ENCODE data around the gene RPH3AL.
"Not testable (repeated sequence)": the region's sequence is repeated elsewhere in the genome, so short reads cannot be mapped to it uniquely, and the experiment has no call there.

Gene RPH3AL

GRCh38 chr17:180381-181244, 172.0 kb downstream of the RPH3AL start:
- Mint-ChIP-seq H3K9me3 (no peaks in the 10 kb centered on the region), H3K4me1 (peaks cover 2 to 6% of the 10 kb centered on the region in 2 donors), H3K4me3 (no peak overlapping the region), H3K27ac (no peak overlapping the region), H3K36me3 (no peaks in the 10 kb centered on the region), H3K27me3 (peaks cover 54 to 70% of the 10 kb centered on the region in 2 donors)
- no peak for DNase-seq
- ATAC-seq (replicated peaks) = no peak

- Mint-ChIP-seq H3K36me3 (no peaks in the 10 kb centered on the region), H3K4me1 (peaks cover 2 to 6% of the 10 kb centered on the region in 2 donors), H3K4me3 (no peak overlapping the region), H3K9me3 (no peaks in the 10 kb centered on the region), H3K27ac (no peak overlapping the region), H3K27me3 (peaks cover 51 to 62% of the 10 kb centered on the region in 2 donors)
- DNase-seq = no peak
- no peak for ATAC-seq (replicated peaks)
Measured at GRCh38 chr17:179781-180380, 172.7 kb downstream of the RPH3AL start.

GRCh38 chr17:179066-179432, 173.6 kb downstream of the RPH3AL start:
- Mint-ChIP-seq H3K4me3 (no peak overlapping the region), H3K27ac (no peak overlapping the region), H3K4me1 (peaks cover 2 to 6% of the 10 kb centered on the region in 2 donors), H3K36me3 (no peaks in the 10 kb centered on the region), H3K9me3 (no peaks in the 10 kb centered on the region), H3K27me3 (peaks cover 43 to 54% of the 10 kb centered on the region in 2 donors)
- no peak for DNase-seq
- no peak for ATAC-seq (replicated peaks)

- DNase-seq (no peak), ATAC-seq (replicated peaks) (no peak)
- Mint-ChIP-seq H3K27ac (no peak overlapping the region), H3K4me3 (no peak overlapping the region), H3K36me3 (no peaks in the 10 kb centered on the region), H3K27me3 (peaks cover 37 to 49% of the 10 kb centered on the region in 2 donors), H3K9me3 (no peaks in the 10 kb centered on the region), H3K4me1 (peaks cover 2 to 6% of the 10 kb centered on the region in 2 donors)
Measured at GRCh38 chr17:178292-179065, 174.1 kb downstream of the RPH3AL start.

GRCh38 chr17:177762-178161, 174.8 kb downstream of the RPH3AL start:
- peaks cover 2 to 6% of the 10 kb centered on the region in 2 donors for H3K4me1 Mint-ChIP-seq
- no peak overlapping the region for H3K4me3 Mint-ChIP-seq
- no peaks in the 10 kb centered on the region for H3K9me3 Mint-ChIP-seq
- H3K27ac Mint-ChIP-seq = no peak overlapping the region
- no peaks in the 10 kb centered on the region for H3K36me3 Mint-ChIP-seq
- H3K27me3 Mint-ChIP-seq = peaks cover 30 to 48% of the 10 kb centered on the region in 2 donors
- DNase-seq = no peak
- no peak for ATAC-seq (replicated peaks)

- H3K27ac Mint-ChIP-seq = no peak overlapping the region
- no peaks in the 10 kb centered on the region for H3K9me3 Mint-ChIP-seq
- H3K4me1 Mint-ChIP-seq = peaks cover 2 to 4% of the 10 kb centered on the region in 2 donors
- no peak overlapping the region for H3K4me3 Mint-ChIP-seq
- peaks cover 24 to 42% of the 10 kb centered on the region in 2 donors for H3K27me3 Mint-ChIP-seq
- ATAC-seq (replicated peaks) = no peak
- DNase-seq = no peak
- H3K36me3 Mint-ChIP-seq = no peaks in the 10 kb centered on the region
Measured at GRCh38 chr17:177155-177554, 175.5 kb downstream of the RPH3AL start.

GRCh38 chr17:173166-173911, 179.3 kb downstream of the RPH3AL start:
- no peak overlapping the region for H3K4me3 Mint-ChIP-seq
- ATAC-seq (replicated peaks) (no peak), DNase-seq (no peak)
- no peaks in the 10 kb centered on the region for H3K36me3 Mint-ChIP-seq
- H3K9me3 Mint-ChIP-seq = no peaks in the 10 kb centered on the region
- peaks cover 24 to 29% of the 10 kb centered on the region in 2 donors for H3K27me3 Mint-ChIP-seq
- H3K4me1 Mint-ChIP-seq = no peaks in the 10 kb centered on the region
- no peak overlapping the region for H3K27ac Mint-ChIP-seq

GRCh38 chr17:172401-172800, 180.2 kb downstream of the RPH3AL start:
- ATAC-seq (replicated peaks) = no peak
- no peak overlapping the region for H3K4me3 Mint-ChIP-seq
- no peaks in the 10 kb centered on the region for H3K9me3 Mint-ChIP-seq
- no peaks in the 10 kb centered on the region for H3K4me1 Mint-ChIP-seq
- H3K36me3 Mint-ChIP-seq = no peaks in the 10 kb centered on the region
- no peak for DNase-seq
- H3K27me3 Mint-ChIP-seq = peaks cover 17 to 20% of the 10 kb centered on the region in 2 donors
- H3K27ac Mint-ChIP-seq = no peak overlapping the region

- no peaks in the 10 kb centered on the region for H3K4me1 Mint-ChIP-seq
- no peak overlapping the region for H3K4me3 Mint-ChIP-seq
- H3K36me3 Mint-ChIP-seq = no peaks in the 10 kb centered on the region
- no peaks in the 10 kb centered on the region for H3K9me3 Mint-ChIP-seq
- peaks cover 13 to 16% of the 10 kb centered on the region in 2 donors for H3K27me3 Mint-ChIP-seq
- DNase-seq = no peak
- ATAC-seq (replicated peaks) = no peak
- H3K27ac Mint-ChIP-seq = no peak overlapping the region
Measured at GRCh38 chr17:171871-172270, 180.7 kb downstream of the RPH3AL start.

- Mint-ChIP-seq H3K4me1 (no peaks in the 10 kb centered on the region), H3K27me3 (peaks cover 13 to 16% of the 10 kb centered on the region in 2 donors), H3K27ac (no peak overlapping the region), H3K4me3 (no peak overlapping the region), H3K36me3 (no peaks in the 10 kb centered on the region), H3K9me3 (no peaks in the 10 kb centered on the region)
- no peak for ATAC-seq (replicated peaks)
- DNase-seq = no peak
Measured at GRCh38 chr17:170130-170670, 182.4 kb downstream of the RPH3AL start.

- not testable (repeated sequence) for H3K4me1 Mint-ChIP-seq; H3K4me3 Mint-ChIP-seq; H3K9me3 Mint-ChIP-seq; H3K27ac Mint-ChIP-seq; DNase-seq; ATAC-seq (replicated peaks); H3K36me3 Mint-ChIP-seq
- peaks cover 16 to 17% of the 10 kb centered on the region in 2 donors for H3K27me3 Mint-ChIP-seq
Measured at GRCh38 chr17:168614-169013, 184.0 kb downstream of the RPH3AL start.

GRCh38 chr17:165939-166338, 186.7 kb downstream of the RPH3AL start:
- no peaks in the 10 kb centered on the region for H3K9me3 Mint-ChIP-seq
- no peaks in the 10 kb centered on the region for H3K36me3 Mint-ChIP-seq
- H3K4me1 Mint-ChIP-seq = peaks cover 2 to 4% of the 10 kb centered on the region in 2 donors
- H3K4me3 Mint-ChIP-seq = no peak overlapping the region
- ATAC-seq (replicated peaks) (no peak), DNase-seq (no peak)
- no peak overlapping the region for H3K27ac Mint-ChIP-seq
- H3K27me3 Mint-ChIP-seq = peaks cover 16 to 23% of the 10 kb centered on the region in 2 donors

GRCh38 chr17:164303-165235, 188.0 kb downstream of the RPH3AL start:
- ATAC-seq (replicated peaks) = peak; percentile 58 to 61
- Mint-ChIP-seq H3K4me1 (peaks cover 2 to 4% of the 10 kb centered on the region in 2 donors), H3K36me3 (no peaks in the 10 kb centered on the region), H3K4me3 (no peak overlapping the region), H3K27me3 (peaks cover 9 to 18% of the 10 kb centered on the region in 2 donors), H3K9me3 (no peaks in the 10 kb centered on the region), H3K27ac (no peak overlapping the region)
- DNase-seq = no peak

All from stimulated activated naive B cell treated with anti-CD40 and anti-IgM and Interleukin-4, amounts not matched to agents 10 μg/mL and 1 μg/mL and 100 μg/mL, for 72 hours (primary cell).